GM18519 (cell line): ENCODE data around the gene NEB.
"Not testable (repeated sequence)": the region's sequence is repeated elsewhere in the genome, so short reads cannot be mapped to it uniquely, and the experiment has no call there.

Source experiments
- ATAC-seq: cut with Tn5 transposase; IDR thresholded peaks from one replicate; pipeline ENCODE4 v1.9.1; 2021; ENCODE audit warnings: mild to moderate bottlenecking, moderate library complexity; ENCODE audit not compliant: unreplicated experiment, low FRiP score

Gene NEB

GRCh38 chr2:151760139-151760650 lies 25.9 kb upstream of the NEB start:
- no peak for ATAC-seq

- no peak for ATAC-seq
Measured at GRCh38 chr2:151758744-151759143, 24.5 kb upstream of the NEB start.

DNA sequence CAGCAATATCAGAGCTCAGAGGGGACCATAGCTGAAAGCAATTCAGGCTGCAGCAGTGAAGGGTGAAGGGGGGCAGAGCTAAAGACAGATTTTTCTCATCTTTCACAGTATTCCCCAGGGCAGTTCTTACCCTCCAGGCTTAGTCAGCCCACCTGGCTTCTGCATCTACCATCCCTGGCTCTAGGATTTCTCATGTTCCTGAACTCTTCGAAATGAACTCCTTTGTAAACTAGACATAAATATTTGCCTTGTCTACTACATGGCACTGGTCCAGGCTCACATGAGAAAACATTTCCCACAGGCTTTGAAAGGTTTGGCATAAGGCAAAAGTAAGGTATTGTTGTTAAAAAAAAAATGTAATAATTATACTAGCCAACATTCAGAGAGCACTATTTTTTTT lies 23.6 kb upstream of the NEB start:
- ATAC-seq = no peak

DNA sequence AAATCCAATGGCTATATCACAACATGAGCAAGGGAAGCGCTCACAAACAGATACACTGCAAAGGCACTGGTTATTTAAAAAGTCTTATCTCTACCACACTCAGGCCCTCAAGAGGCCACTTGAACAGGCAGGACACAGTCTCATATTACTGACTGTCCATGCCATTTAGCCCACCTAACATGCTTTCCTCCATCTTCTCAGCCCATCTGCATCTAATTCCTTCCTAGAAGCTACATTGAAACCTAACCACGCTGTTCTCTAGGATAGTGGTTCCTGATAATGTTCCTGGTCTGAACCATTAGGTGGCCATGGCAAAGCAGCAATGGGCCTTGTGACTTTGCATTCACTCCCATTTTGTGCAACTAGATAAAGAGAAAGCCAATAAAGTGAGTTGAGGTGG lies 22.5 kb upstream of the NEB start:
- ATAC-seq = no peak

GRCh38 chr2:151754253-151754897 lies 20.1 kb upstream of the NEB start:
- ATAC-seq = no peak

DNA sequence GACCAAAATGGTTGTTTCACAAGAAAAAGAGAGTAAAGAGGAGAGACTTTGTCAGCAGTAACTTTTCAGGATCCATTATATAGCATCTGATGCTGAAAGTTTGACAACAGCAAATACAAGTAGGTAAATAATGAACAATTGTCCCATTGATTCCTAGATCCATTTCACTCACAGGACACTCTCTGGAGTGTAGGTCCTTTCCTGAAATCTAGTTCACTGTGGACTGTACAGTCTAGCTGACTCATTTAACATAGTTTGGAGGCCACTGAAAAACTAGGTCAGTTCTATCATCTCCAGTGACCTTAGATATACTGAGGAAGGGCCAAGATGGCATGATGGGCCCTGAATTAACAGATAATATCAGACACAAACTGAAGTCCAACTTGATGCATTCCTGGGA lies 19.3 kb upstream of the NEB start:
- ATAC-seq = no peak

- ATAC-seq = not testable (repeated sequence)
Measured at GRCh38 chr2:151745261-151745660, 11.0 kb upstream of the NEB start.

DNA sequence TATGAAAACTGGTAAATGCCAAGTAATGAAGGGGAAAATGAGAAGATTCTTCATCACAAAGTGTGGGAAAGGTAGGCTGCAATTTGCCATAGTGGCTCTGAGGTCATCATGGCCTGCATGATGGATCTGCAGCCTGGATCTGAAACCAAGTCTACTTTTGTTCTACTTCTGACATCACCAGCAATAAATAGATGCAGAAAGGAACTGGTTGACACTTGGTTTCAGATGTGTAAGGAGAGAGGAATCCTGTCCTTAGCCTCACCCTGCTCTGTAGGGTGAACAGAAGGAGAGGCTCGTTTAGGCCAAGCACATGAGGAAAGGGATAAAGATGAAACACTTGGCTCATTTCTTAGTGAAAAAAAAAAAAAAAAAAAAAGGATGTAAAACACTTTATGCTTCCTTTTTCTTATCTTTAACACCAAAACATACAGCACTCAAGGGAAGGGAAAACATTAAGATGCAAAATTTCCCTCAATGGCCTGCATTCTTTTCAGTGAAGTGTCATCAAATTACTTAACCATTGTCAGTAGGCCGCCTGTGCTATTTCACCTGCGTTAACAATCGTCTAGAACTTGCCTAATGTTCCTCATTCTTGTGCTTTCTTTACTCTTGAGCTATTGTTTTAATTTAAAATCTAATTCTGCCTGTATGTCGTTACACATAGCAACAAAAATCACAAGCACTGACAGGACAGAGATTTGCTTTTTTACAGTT lies 3.9 kb downstream of the NEB start:
- peak; percentile 76 for ATAC-seq

DNA sequence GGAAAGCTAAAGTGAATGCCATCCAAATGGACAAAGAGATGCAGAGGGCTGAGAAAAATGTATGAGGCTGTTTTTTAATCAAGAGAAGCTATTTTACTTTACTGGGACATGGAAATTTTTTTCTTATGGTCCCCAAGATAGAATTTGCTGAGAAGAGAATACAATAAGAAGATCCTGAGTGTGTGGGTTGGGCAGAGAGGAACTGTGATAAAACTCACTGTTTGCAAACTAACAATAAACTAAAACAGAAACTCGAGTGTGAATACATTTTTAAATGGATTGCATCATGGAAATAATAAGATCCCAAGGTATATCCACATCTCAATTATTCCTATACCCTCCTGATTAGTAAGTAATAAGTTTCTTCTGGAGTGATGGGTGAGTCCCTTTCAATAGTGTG lies 4.4 kb downstream of the NEB start:
- ATAC-seq = peak; percentile 18

DNA sequence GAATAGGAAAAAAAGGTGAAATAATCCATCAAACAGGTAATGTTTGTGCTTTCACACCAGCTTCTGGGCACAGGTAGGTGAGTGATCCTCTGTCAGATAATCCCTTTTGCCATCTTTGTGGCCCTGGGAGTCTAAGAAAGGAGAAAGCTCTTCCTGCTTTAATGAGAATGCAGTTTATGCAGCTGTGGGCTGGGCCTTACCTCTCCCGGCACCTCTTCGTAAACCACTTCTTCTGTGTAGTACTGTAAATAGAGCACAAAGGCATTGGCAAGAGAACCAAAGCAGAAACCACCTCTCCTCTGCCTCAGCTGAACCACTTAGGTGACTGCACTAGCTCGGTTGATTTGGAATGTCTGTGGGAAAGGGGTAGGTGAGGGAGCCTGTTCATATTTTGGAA lies 4.9 kb downstream of the NEB start:
- no peak for ATAC-seq

GRCh38 chr2:151728804-151729414 lies 5.4 kb downstream of the NEB start:
- ATAC-seq = no peak

DNA sequence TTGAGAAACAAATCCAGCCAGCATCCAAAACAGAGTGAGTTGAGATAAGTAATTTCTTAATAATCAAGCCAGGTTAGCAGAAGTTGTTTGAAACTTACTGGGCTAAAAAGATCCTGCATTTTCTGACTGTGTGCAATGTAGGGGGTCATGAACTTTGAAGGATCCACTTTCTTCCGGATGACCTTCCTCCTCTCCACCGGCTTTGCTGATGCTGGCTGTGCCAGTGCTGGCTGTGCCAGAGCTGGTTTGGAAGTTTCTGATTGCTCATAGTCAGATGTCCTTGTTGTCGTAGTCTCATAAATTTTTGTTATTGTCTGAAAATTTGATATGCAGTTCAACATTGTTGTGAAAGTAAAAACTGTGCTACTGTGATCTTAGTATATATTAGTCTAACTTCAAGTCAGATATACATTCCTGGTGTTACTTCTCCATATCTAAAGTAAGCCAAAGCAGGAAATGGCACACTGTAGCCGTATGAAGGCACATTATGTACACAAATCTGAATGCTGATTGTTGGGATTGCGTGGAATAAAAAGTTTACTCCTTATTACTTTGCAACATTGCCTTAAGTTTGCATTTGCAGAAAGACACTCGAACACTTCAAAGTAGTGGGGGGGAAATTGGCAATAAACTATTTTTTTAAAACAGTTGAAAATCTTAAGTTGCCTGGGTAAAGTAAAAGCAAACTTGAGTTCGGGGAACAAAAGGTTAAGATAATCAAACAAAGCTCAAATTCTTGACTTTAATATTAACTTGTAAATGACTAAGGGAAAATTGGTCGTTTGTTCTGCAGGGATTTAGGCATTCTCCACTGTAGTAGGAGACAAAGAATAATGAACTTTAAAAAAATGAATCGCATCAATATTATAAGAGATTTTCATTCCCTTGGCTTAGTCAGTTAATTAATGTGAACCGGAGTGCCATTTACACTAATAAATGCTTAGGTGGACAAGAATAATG lies 6.4 kb downstream of the NEB start:
- no peak for ATAC-seq

GRCh38 chr2:151721161-151721560 lies 13.1 kb downstream of the NEB start:
- no peak for ATAC-seq

- ATAC-seq = no peak
Measured at GRCh38 chr2:151720521-151720920, 13.8 kb downstream of the NEB start.

DNA sequence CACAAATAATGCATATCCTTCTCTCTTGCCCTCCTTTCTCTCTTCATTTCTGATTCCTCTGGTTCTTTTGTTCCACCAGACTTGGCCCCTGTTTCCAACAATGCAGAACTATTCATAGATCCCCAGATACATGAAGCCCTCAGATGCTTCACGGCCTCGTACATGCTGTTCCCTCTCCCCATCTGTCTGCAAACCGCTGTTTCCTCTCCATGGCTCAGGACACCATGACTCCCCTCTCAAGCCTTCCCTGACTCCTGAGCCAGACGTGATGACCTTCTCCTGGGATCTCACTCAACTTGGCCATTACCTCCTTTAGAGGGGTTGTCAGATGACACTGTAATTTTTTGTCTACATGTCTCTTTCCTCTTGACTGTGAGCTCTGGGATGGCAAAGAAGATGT lies 15.5 kb downstream of the NEB start:
- no peak for ATAC-seq

GRCh38 chr2:151718247-151718646 lies 16.0 kb downstream of the NEB start:
- ATAC-seq = no peak

DNA sequence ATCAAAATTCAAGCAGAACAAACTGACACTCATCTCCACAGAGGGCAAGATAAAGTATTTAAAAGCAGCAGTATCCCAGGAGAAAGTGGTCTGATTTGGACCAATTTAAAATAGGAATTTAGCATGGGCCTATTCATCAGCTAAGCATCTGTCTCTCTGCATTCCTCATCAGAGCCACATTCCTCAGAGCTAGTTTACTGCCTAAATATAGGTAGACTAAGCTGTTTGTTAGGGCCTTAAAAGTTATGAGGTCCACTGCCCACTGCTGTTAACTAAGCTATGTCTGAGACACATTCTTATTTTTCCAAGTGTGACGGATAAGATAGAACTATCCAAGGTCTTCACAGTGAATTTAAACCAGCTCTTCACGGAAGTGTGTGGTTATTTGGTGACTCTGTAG lies 17.6 kb downstream of the NEB start:
- ATAC-seq = no peak

- ATAC-seq = no peak
Measured at GRCh38 chr2:151713291-151713903, 20.9 kb downstream of the NEB start.

GRCh38 chr2:151711025-151711424 lies 23.3 kb downstream of the NEB start:
- no peak for ATAC-seq

DNA sequence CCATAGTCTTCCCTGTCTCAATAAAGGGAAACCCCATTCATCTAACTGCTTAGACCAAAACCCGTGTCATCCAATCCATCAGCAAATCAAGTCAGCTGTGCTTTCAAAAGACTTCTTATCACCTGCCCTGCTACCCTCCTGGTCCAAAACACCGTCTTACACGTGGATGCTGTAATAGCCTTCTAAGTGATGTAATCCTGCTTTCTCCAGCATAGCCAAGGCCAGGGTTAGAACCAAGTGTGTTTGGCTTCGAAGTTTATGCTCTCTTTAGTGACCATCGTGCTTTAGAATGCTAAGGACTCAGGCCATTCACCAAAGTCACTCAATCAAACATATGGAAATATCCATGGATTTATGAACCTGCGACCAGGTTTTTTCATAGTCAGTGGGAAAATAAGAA lies 25.5 kb downstream of the NEB start:
- no peak for ATAC-seq
